ENCODE results near the gene DIPK1C. TPM values are rescaled to one million over a fixed set of nuclear protein-coding genes. Genes with fewer than 3 reads are reported as not detected.
"Not testable (repeated sequence)": the region's sequence is repeated elsewhere in the genome, so short reads cannot be mapped to it uniquely, and the experiment has no call there.

The DIPK1C gene
- total and polyA plus RNA-seq, 2 experiments from 2014 or later, result 0.07 TPM; not detected in 1

DNA sequence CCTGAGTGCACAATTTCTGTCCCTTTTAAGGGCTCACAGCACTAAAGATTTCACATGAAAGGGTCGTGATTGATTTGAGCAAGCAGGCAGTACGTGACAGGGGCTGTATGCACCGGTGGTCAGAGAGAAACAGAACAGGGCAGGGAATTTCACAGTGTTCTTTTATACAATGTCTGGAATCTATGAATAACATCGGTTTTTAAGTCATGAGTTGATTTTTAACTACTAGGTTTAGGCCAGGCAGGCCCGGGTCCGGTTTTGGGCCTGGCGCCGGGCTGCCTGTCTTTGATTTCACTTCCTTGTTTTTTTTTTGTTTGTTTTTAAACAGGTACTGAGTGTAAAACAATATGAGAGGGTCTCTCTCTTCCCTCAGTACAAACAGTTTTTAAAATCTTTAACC is 43.7 kb upstream of the DIPK1C start:
- not testable (repeated sequence) for ATAC-seq; H3K4me2 ChIP-seq; H3K4me3 Mint-ChIP-seq; H3K9me2 ChIP-seq (ENCODE audit: insufficient read depth); H3K27me3 ChIP-seq (ENCODE audit: insufficient read depth); H3F3A ChIP-seq (replicated peaks; ENCODE audit: low read depth); H3K9me3 Mint-ChIP-seq; H2AFZ ChIP-seq; H3K27me3 Mint-ChIP-seq (ENCODE audit: insufficient read depth, low read depth, poor library complexity); H3K4me3 ChIP-seq; DNase-seq (ENCODE audit: low spot score)
- H3K36me3 ChIP-seq (ENCODE audit: insufficient read depth), result peaks cover 39% of the 10 kb centered on the region
- H3K27ac Mint-ChIP-seq, result peak overlapping the region; percentile 55; the same call in 1 of the 2 replicates
- peaks cover 53% of the 10 kb centered on the region for H3K79me2 ChIP-seq (replicated peaks; ENCODE audit: insufficient read depth)
- H3K36me3 Mint-ChIP-seq (ENCODE audit: low read depth), result peaks cover 73% of the 10 kb centered on the region
- H3K4me1 ChIP-seq (ENCODE audit: insufficient read depth), result peaks cover 12% of the 10 kb centered on the region
- 0 out of 2 replicates have a peak overlapping the region, but pooled peaks have one; percentile 32 for H3K27ac ChIP-seq (ENCODE audit: low read depth)
- H3K4me1 Mint-ChIP-seq, result peaks cover 39% of the 10 kb centered on the region
- peaks cover 21% of the 10 kb centered on the region for H4K20me1 ChIP-seq (replicated peaks; ENCODE audit: insufficient read depth)

DNA sequence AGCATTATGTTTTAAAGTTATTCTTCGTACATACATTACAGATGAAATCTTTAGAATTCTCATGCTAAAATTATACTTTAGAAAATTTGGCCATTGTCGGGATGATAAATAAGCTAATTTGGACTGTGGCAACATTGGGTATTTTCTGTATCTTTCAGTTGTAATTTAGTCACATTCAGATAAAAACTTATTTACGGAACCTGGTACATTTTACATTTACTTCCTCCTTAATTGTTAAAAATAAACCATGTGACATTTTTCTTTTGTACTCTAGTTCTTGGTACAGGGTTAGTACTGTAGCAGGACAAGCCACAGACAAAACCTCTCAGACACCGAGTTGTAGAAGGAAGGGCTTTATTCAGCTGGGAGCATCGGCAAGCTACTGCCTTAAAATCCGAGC is 43.3 kb upstream of the DIPK1C start:
- Histone ChIP-seq H3K27ac (ENCODE audit: low read depth) (no peak overlapping the region), H4K20me1 (replicated peaks; ENCODE audit: insufficient read depth) (peaks cover 21% of the 10 kb centered on the region), H3K4me1 (ENCODE audit: insufficient read depth) (peaks cover 12% of the 10 kb centered on the region), H3K4me3 (no peak overlapping the region), H3F3A (replicated peaks; ENCODE audit: low read depth) (no peaks in the 10 kb centered on the region), H3K36me3 (ENCODE audit: insufficient read depth) (peaks cover 35% of the 10 kb centered on the region), H3K27me3 (ENCODE audit: insufficient read depth) (no peaks in the 10 kb centered on the region), H3K79me2 (replicated peaks; ENCODE audit: insufficient read depth) (peaks cover 53% of the 10 kb centered on the region), H2AFZ (no peak overlapping the region), H3K4me2 (no peak overlapping the region), H3K9me2 (ENCODE audit: insufficient read depth) (no peaks in the 10 kb centered on the region)
- H3K36me3 Mint-ChIP-seq (ENCODE audit: low read depth), result peaks cover 69% of the 10 kb centered on the region
- H3K9me3 Mint-ChIP-seq, result no peaks in the 10 kb centered on the region
- DNase-seq (ENCODE audit: low spot score) (no peak), ATAC-seq (no peak)
- TF ChIP-seq CREB1 (CRISPR knock-in tag; IDR thresholded peaks at IDR 0.05; ENCODE audit: low read depth) (no peak), EZH2phosphoT487 (IDR thresholded peaks at IDR 0.05; ENCODE audit: unreplicated experiment) (no peak), ZNF331 (CRISPR knock-in tag; IDR thresholded peaks at IDR 0.05; ENCODE audit: low read depth) (no peak), EZH2 (IDR thresholded peaks at IDR 0.05; ENCODE audit: low read depth, unreplicated experiment) (no peak), NANOG (IDR thresholded peaks at IDR 0.05; ENCODE audit: borderline replicate concordance) (no peak), JUNB (IDR thresholded peaks at IDR 0.05; ENCODE audit: unreplicated experiment) (no peak), POLR2AphosphoS5 (IDR thresholded peaks at IDR 0.05; ENCODE audit: low read depth) (no peak), ZNF114 (CRISPR knock-in tag; IDR thresholded peaks at IDR 0.05) (no peak)
- TF ChIP-seq, protein P1, sequence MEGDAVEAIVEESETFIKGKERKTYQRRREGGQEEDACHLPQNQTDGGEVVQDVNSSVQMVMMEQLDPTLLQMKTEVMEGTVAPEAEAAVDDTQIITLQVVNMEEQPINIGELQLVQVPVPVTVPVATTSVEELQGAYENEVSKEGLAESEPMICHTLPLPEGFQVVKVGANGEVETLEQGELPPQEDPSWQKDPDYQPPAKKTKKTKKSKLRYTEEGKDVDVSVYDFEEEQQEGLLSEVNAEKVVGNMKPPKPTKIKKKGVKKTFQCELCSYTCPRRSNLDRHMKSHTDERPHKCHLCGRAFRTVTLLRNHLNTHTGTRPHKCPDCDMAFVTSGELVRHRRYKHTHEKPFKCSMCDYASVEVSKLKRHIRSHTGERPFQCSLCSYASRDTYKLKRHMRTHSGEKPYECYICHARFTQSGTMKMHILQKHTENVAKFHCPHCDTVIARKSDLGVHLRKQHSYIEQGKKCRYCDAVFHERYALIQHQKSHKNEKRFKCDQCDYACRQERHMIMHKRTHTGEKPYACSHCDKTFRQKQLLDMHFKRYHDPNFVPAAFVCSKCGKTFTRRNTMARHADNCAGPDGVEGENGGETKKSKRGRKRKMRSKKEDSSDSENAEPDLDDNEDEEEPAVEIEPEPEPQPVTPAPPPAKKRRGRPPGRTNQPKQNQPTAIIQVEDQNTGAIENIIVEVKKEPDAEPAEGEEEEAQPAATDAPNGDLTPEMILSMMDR (conservative IDR thresholded peaks at IDR 0.05; ENCODE audit: low read depth in 2 of 2), result no peak
- TF ChIP-seq, protein P2, sequence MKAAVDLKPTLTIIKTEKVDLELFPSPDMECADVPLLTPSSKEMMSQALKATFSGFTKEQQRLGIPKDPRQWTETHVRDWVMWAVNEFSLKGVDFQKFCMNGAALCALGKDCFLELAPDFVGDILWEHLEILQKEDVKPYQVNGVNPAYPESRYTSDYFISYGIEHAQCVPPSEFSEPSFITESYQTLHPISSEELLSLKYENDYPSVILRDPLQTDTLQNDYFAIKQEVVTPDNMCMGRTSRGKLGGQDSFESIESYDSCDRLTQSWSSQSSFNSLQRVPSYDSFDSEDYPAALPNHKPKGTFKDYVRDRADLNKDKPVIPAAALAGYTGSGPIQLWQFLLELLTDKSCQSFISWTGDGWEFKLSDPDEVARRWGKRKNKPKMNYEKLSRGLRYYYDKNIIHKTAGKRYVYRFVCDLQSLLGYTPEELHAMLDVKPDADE (IDR thresholded peaks at IDR 0.05), result no peak
- TF ChIP-seq, protein P3, sequence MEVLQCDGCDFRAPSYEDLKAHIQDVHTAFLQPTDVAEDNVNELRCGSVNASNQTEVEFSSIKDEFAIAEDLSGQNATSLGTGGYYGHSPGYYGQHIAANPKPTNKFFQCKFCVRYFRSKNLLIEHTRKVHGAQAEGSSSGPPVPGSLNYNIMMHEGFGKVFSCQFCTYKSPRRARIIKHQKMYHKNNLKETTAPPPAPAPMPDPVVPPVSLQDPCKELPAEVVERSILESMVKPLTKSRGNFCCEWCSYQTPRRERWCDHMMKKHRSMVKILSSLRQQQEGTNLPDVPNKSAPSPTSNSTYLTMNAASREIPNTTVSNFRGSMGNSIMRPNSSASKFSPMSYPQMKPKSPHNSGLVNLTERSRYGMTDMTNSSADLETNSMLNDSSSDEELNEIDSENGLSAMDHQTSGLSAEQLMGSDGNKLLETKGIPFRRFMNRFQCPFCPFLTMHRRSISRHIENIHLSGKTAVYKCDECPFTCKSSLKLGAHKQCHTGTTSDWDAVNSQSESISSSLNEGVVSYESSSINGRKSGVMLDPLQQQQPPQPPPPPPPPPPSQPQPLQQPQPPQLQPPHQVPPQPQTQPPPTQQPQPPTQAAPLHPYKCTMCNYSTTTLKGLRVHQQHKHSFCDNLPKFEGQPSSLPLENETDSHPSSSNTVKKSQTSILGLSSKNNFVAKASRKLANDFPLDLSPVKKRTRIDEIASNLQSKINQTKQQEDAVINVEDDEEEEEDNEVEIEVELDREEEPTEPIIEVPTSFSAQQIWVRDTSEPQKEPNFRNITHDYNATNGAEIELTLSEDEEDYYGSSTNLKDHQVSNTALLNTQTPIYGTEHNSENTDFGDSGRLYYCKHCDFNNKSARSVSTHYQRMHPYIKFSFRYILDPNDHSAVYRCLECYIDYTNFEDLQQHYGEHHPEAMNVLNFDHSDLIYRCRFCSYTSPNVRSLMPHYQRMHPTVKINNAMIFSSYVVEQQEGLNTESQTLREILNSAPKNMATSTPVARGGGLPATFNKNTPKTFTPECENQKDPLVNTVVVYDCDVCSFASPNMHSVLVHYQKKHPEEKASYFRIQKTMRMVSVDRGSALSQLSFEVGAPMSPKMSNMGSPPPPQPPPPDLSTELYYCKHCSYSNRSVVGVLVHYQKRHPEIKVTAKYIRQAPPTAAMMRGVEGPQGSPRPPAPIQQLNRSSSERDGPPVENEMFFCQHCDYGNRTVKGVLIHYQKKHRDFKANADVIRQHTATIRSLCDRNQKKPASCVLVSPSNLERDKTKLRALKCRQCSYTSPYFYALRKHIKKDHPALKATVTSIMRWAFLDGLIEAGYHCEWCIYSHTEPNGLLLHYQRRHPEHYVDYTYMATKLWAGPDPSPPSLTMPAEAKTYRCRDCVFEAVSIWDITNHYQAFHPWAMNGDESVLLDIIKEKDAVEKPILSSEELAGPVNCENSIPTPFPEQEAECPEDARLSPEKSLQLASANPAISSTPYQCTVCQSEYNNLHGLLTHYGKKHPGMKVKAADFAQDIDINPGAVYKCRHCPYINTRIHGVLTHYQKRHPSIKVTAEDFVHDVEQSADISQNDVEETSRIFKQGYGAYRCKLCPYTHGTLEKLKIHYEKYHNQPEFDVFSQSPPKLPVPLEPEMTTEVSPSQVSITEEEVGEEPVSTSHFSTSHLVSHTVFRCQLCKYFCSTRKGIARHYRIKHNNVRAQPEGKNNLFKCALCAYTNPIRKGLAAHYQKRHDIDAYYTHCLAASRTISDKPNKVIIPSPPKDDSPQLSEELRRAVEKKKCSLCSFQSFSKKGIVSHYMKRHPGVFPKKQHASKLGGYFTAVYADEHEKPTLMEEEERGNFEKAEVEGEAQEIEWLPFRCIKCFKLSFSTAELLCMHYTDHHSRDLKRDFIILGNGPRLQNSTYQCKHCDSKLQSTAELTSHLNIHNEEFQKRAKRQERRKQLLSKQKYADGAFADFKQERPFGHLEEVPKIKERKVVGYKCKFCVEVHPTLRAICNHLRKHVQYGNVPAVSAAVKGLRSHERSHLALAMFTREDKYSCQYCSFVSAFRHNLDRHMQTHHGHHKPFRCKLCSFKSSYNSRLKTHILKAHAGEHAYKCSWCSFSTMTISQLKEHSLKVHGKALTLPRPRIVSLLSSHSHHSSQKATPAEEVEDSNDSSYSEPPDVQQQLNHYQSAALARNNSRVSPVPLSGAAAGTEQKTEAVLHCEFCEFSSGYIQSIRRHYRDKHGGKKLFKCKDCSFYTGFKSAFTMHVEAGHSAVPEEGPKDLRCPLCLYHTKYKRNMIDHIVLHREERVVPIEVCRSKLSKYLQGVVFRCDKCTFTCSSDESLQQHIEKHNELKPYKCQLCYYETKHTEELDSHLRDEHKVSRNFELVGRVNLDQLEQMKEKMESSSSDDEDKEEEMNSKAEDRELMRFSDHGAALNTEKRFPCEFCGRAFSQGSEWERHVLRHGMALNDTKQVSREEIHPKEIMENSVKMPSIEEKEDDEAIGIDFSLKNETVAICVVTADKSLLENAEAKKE (CRISPR knock-in tag; IDR thresholded peaks at IDR 0.05), result no peak
- H3K4me1 Mint-ChIP-seq, result peaks cover 35% of the 10 kb centered on the region
- peaks cover 6% of the 10 kb centered on the region for H3K27me3 Mint-ChIP-seq (ENCODE audit: insufficient read depth, low read depth, poor library complexity)
- peak overlapping the region; percentile 55; the same call in 1 of the 2 replicates for H3K27ac Mint-ChIP-seq
- no peak overlapping the region for H3K4me3 Mint-ChIP-seq
